Endothelial cell of umbilical vein (primary cell): Measurements from ENCODE around the gene TPP2. TPM values are rescaled to one million over a fixed set of nuclear protein-coding genes. Genes with fewer than 3 reads are reported as not detected.

Experiments used
- BruUV-seq: library from RNA; stranded (reverse); fragments of 400-500 nt; replicated peaks from 2 replicates; lab custom pipeline; 2021; lab: Mats Ljungman, UMichigan
- CTCF ChIA-PET: fragments of 300-600, 350-600 bp; sonication (Branson Sonifier 250); formaldehyde crosslinking; loops from one replicate; lab custom pipeline; 2021; ENCODE audit warnings: antibody characterized with exemption, inconsistent platforms; lab: Charles Lee
- POLR2A ChIA-PET: fragments of 300-600, 350-600 bp; sonication (Branson Sonifier 250); formaldehyde crosslinking; loops from one replicate; lab custom pipeline; 2021; ENCODE audit warnings: antibody characterized with exemption, inconsistent platforms; lab: Charles Lee
- DNase-seq: peaks from one replicate; pipeline ENCODE4 v3.0.0-alpha.2; 2011; ENCODE audit warnings: low read depth, low spot score
- FAIRE-seq: peaks from 2 replicates; lab custom pipeline; 2011; peaks lifted over from hg19 to GRCh38; lab: Jason Lieb, UNC
- H2AFZ ChIP-seq: 2 replicates; pipeline ENCODE4 v1.6.0; 2012; ENCODE audit warnings: low read depth, low read length, control low read depth, inconsistent platforms
- H3K27ac ChIP-seq: 2 replicates; pipeline ENCODE4 v1.5.1; 2011; ENCODE audit warnings: low read depth, mild to moderate bottlenecking, control low read depth, low read length, moderate library complexity; ENCODE audit not compliant: insufficient read depth
- H3K27me3 ChIP-seq, 2 experiments: 2 replicates each; pipeline versions ENCODE4 v1.6.0 to v1.6.1; 2011; ENCODE audit warnings: low read length in 2 of 2, mixed read lengths in 1 of 2; ENCODE audit not compliant: control insufficient read depth in 2 of 2, insufficient read depth in 2 of 2
- H3K36me3 ChIP-seq, 2 experiments: 2 replicates in 1 of 2; 3 replicates in 1 of 2; pipeline ENCODE4 v1.5.1; 2011; ENCODE audit warnings: low read length in 2 of 2, mild to moderate bottlenecking in 1 of 2, moderate library complexity in 1 of 2; ENCODE audit not compliant: control insufficient read depth in 2 of 2, insufficient read depth in 2 of 2; ENCODE audit errors: extremely low read depth in 1 of 2
- H3K4me1 ChIP-seq: 3 replicates; pipeline ENCODE4 v1.5.1; 2011; ENCODE audit warnings: mild to moderate bottlenecking, low read length; ENCODE audit not compliant: control insufficient read depth, insufficient read depth; ENCODE audit errors: extremely low read depth
- H3K4me2 ChIP-seq: 2 replicates; pipeline ENCODE4 v1.6.1; 2011; ENCODE audit warnings: low read length, control low read depth, mixed read lengths; ENCODE audit not compliant: insufficient read depth
- H3K4me3 ChIP-seq, 3 experiments: fragments of 200-600 bp in 1 of 3; sonication (generic), shearing (Covaris generic) in 1 of 3; replicated peaks in 1 of 3; 2 replicates each; pipeline ENCODE4 v1.5.1; 2011 to 2016; ENCODE audit warnings: control low read depth in 3 of 3, low read length in 3 of 3, mild to moderate bottlenecking in 2 of 3, inconsistent platforms in 1 of 3, low read depth in 1 of 3, moderate library complexity in 1 of 3; ENCODE audit not compliant: insufficient read depth in 1 of 3
- H3K79me2 ChIP-seq: 2 replicates; pipeline ENCODE4 v1.6.0; 2012; ENCODE audit warnings: low read length, inconsistent platforms; ENCODE audit not compliant: control insufficient read depth, insufficient read depth
- H3K9ac ChIP-seq: replicated peaks from 2 replicates; pipeline ENCODE3; 2011; ENCODE audit warnings: low read length, control low read depth; ENCODE audit not compliant: insufficient read depth; ENCODE audit errors: extremely low read depth
- H3K9me1 ChIP-seq: replicated peaks from 3 replicates; pipeline ENCODE4 v1.6.0; 2011; ENCODE audit warnings: mild to moderate bottlenecking, low read length; ENCODE audit not compliant: control insufficient read depth, insufficient read depth; ENCODE audit errors: extremely low read depth
- H3K9me3 ChIP-seq: replicated peaks from 2 replicates; pipeline ENCODE4 v1.5.1; 2012; ENCODE audit warnings: low read length, inconsistent platforms; ENCODE audit not compliant: control insufficient read depth, insufficient read depth
- H4K20me1 ChIP-seq: replicated peaks from 2 replicates; pipeline ENCODE3; 2011; ENCODE audit warnings: mild to moderate bottlenecking, low read length; ENCODE audit not compliant: control insufficient read depth, insufficient read depth; ENCODE audit errors: extremely low read depth
- EZH2 ChIP-seq: IDR thresholded peaks from 2 replicates; pipeline ENCODE4 v1.6.1; 2012; ENCODE audit warnings: borderline replicate concordance, low read depth, mild to moderate bottlenecking, moderate library complexity, low read length, inconsistent platforms; ENCODE audit not compliant: severe bottlenecking
- FOS ChIP-seq: IDR thresholded peaks from 2 replicates; pipeline ENCODE4 v1.6.1; 2011; ENCODE audit warnings: mild to moderate bottlenecking, low read length, moderate library complexity, borderline replicate concordance; ENCODE audit not compliant: insufficient read depth
- GATA2 ChIP-seq: IDR thresholded peaks from 2 replicates; pipeline ENCODE4 v1.7.0; 2011; ENCODE audit warnings: low read depth, mild to moderate bottlenecking, moderate library complexity, mixed read lengths, low read length; ENCODE audit not compliant: insufficient read length, insufficient read depth
- JUN ChIP-seq: IDR thresholded peaks from 2 replicates; pipeline ENCODE4 v1.6.1; 2011; ENCODE audit warnings: borderline replicate concordance, low read depth; ENCODE audit not compliant: insufficient read length, insufficient read depth
- MYC ChIP-seq: IDR thresholded peaks from one replicate; pipeline ENCODE4 v1.6.1; 2011; ENCODE audit warnings: mild to moderate bottlenecking, low read depth, low read length
- POLR2A ChIP-seq: IDR thresholded peaks from 2 replicates; pipeline ENCODE4 v1.6.1; 2012; ENCODE audit warnings: low read depth, mild to moderate bottlenecking, control low read depth, low read length
- POLR2AphosphoS5 ChIP-seq: IDR thresholded peaks from 2 replicates; pipeline ENCODE4 v1.6.1; 2012; ENCODE audit warnings: low read depth, mild to moderate bottlenecking, control low read depth, low read length, moderate library complexity; ENCODE audit not compliant: insufficient read depth
- dilution Hi-C: fragments of 300-500 bp; cut with MboI; formaldehyde crosslinking; loops from one replicate; pipeline ENCODE4 v1.15.0; 2019; ENCODE audit warnings: low sequenced_read_pairs; ENCODE audit not compliant: extremely low pct_ligation_motif_present
- intact Hi-C: fragments of 100-400 bp; cut with micrococcal nuclease; formaldehyde crosslinking; loops from one replicate; pipeline ENCODE4 v1.10.0; 2022
- polyA plus RNA-seq, 4 experiments: library from polyadenylated mRNA; depleted of rRNA in 3 of 4; stranded (reverse) in 3 of 4; unstranded in 1 of 4; fragments of >200 nt; gene quantifications; 2 replicates each; pipeline versions ENCODE4 v1.2.1 to v1.2.3, GENCODE V29; 2011 to 2012; ENCODE audit warnings: missing spikeins in 1 of 4
- total RNA-seq: library from RNA; stranded (reverse); gene quantifications from 2 replicates; pipeline ENCODE4 v1.2.3, GENCODE V29; 2021
- TF ChIP-seq, protein P1 (sequence below), 2 donors: IDR thresholded peaks; 1 replicate in 1 of 2; 2 replicates in 1 of 2; pipeline ENCODE4 v1.5.1; 2011; ENCODE audit warnings: low read length in 2 of 2, mild to moderate bottlenecking in 2 of 2, moderate library complexity in 2 of 2, control low read depth in 1 of 2, inconsistent platforms in 1 of 2, low read depth in 1 of 2; ENCODE audit not compliant: insufficient read depth in 1 of 2; ENCODE audit errors: extremely low read depth in 1 of 2
- TF ChIP-seq, protein P2 (sequence below): IDR thresholded peaks from 2 replicates; pipeline ENCODE4 v1.6.1; 2011; ENCODE audit not compliant: insufficient read depth, insufficient read length

The TPP2 gene
- total and polyA plus RNA-seq, 2 donors (not counting 3 experiments of a cell fraction or from before 2014, with no cell fraction given), result 11.5 to 46.7 TPM

DNA sequence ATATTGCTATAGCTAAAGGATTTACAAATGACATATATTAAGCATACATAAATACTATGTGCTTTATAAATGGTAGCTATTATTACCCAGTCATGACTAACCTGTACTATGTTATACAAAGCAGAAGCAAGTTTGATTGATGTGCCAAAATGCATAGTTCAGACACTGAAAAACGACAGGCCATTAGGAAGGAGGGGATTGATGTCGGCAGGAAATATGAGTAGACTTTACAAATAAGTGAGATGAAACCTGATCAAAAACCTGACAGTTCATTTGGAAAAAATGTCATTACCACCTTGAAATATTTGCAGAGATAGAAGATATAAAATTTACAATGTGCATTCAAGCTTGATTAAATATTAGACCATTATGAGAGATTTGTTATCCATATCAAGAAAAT lies 38.8 kb upstream of the TPP2 start:
- Histone ChIP-seq H3K9ac (no peak overlapping the region), H3K27me3 (peaks cover 3% of the 10 kb centered on the region in 2 experiments), H3K9me3 (no peaks in the 10 kb centered on the region), H2AFZ (no peak overlapping the region), H3K79me2 (no peaks in the 10 kb centered on the region), H3K27ac (no peak overlapping the region), H3K4me1 (no peaks in the 10 kb centered on the region), H3K9me1 (no peaks in the 10 kb centered on the region), H4K20me1 (no peaks in the 10 kb centered on the region), H3K36me3 (no peaks in the 10 kb centered on the region), H3K4me2 (no peak overlapping the region), H3K4me3 (no peak overlapping the region)
- TF ChIP-seq GATA2 (no peak), POLR2A (no peak), FOS (no peak), JUN (no peak)
- TF ChIP-seq, protein P1, sequence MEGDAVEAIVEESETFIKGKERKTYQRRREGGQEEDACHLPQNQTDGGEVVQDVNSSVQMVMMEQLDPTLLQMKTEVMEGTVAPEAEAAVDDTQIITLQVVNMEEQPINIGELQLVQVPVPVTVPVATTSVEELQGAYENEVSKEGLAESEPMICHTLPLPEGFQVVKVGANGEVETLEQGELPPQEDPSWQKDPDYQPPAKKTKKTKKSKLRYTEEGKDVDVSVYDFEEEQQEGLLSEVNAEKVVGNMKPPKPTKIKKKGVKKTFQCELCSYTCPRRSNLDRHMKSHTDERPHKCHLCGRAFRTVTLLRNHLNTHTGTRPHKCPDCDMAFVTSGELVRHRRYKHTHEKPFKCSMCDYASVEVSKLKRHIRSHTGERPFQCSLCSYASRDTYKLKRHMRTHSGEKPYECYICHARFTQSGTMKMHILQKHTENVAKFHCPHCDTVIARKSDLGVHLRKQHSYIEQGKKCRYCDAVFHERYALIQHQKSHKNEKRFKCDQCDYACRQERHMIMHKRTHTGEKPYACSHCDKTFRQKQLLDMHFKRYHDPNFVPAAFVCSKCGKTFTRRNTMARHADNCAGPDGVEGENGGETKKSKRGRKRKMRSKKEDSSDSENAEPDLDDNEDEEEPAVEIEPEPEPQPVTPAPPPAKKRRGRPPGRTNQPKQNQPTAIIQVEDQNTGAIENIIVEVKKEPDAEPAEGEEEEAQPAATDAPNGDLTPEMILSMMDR (IDR thresholded peaks at IDR 0.05; ENCODE audit: extremely low read depth in 1 of 2, insufficient read depth in 1 of 2, low read depth in 1 of 2, low read length in 2 of 2), result no peak
- dilution Hi-C loops, result no loop called here
- no TSS peak for BruUV-seq
- ChIA-PET POLR2A (no interaction called here), CTCF (interaction anchor here (1.3 to 5.8 kb wide), 3 partner anchors 10 to 1413 kb away, joined by 4 to 264 read pairs (median 5); no protein-coding TSS in a partner anchor)
- intact Hi-C loops, result loop anchor here (5.0 kb wide), 1 partner anchor 361 kb away; no protein-coding TSS in a partner anchor
- no peak for DNase-seq
- no peak for FAIRE-seq

DNA sequence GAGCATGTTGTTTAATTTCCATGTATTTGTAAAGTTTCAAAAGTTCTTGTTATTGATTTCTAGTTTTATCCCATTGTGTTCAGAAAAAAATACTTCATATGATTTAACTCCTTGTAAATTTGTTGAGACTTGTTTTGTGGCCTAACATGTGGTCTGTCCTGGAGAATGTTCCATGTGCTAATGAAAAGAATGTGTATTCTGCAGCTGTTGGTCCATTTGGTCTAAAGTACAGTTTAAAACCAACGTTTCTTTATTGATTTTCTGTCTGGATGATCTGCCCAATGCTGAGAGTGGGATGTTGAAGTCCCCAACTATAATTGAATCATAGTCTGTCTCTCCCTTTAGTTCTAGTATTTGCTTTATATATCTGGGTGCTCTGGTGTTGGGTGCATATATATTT lies 34.9 kb upstream of the TPP2 start:
- no peak for FAIRE-seq
- Histone ChIP-seq H2AFZ (no peak overlapping the region), H3K4me1 (no peaks in the 10 kb centered on the region), H3K9me3 (no peaks in the 10 kb centered on the region), H3K4me3 (no peak overlapping the region), H4K20me1 (no peaks in the 10 kb centered on the region), H3K9ac (no peak overlapping the region), H3K79me2 (no peaks in the 10 kb centered on the region), H3K9me1 (no peaks in the 10 kb centered on the region), H3K4me2 (no peak overlapping the region), H3K27ac (no peak overlapping the region), H3K36me3 (no peaks in the 10 kb centered on the region), H3K27me3 (peaks cover 5 to 14% of the 10 kb centered on the region in 2 experiments)
- TF ChIP-seq GATA2 (no peak), FOS (no peak), EZH2 (no peak), POLR2A (no peak), JUN (no peak), MYC (no peak), POLR2AphosphoS5 (no peak)
- TF ChIP-seq, protein P2, sequence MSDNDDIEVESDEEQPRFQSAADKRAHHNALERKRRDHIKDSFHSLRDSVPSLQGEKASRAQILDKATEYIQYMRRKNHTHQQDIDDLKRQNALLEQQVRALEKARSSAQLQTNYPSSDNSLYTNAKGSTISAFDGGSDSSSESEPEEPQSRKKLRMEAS, result no peak
- TF ChIP-seq, protein P1 (IDR thresholded peaks at IDR 0.05; ENCODE audit: extremely low read depth in 1 of 2, insufficient read depth in 1 of 2, low read depth in 1 of 2, low read length in 2 of 2), result no peak
- dilution Hi-C loops, result no loop called here
- intact Hi-C loops, result no loop called here
- ChIA-PET CTCF (interaction anchor here (1.3 kb wide), 1 partner anchor 419 kb away, joined by 3 read pairs; no protein-coding TSS in a partner anchor), POLR2A (no interaction called here)
- no TSS peak for BruUV-seq
- no peak for DNase-seq
